Esophagus muscularis mucosa (tissue), 4 donors: Measurements from ENCODE around the gene CTRB1. TPM values are rescaled to one million over a fixed set of nuclear protein-coding genes. Genes with fewer than 3 reads are reported as not detected.
"Not testable (repeated sequence)": the region's sequence is repeated elsewhere in the genome, so short reads cannot be mapped to it uniquely, and the experiment has no call there.

Source experiments
- DNase-seq: peaks from one replicate; pipeline ENCODE4 v3.0.0-alpha.2; 2017; ENCODE audit errors: extremely low spot score
- H3K27ac ChIP-seq, 4 donors: fragments of 200-600 bp; sonication (generic); replicated peaks in 1 of 4; 1 replicate in 3 of 4; 2 replicates in 1 of 4; pipeline ENCODE4 v1.5.1; 2016 to 2019; ENCODE audit warnings: mild to moderate bottlenecking in 1 of 4
- H3K27me3 ChIP-seq, 4 donors: fragments of 200-600 bp; sonication (generic); one replicate each; pipeline versions ENCODE4 v1.5.1 to v1.6.0; 2016 to 2019
- H3K36me3 ChIP-seq, 4 donors: fragments of 200-600 bp; sonication (generic); one replicate each; pipeline ENCODE4 v1.5.1; 2016 to 2019
- H3K4me1 ChIP-seq, 4 donors: fragments of 200-600 bp; sonication (generic); one replicate each; pipeline ENCODE4 v1.5.1; 2016 to 2019
- H3K4me3 ChIP-seq, 4 donors: fragments of 200-600 bp; sonication (generic); 1 replicate in 2 of 4; 2 replicates in 2 of 4; pipeline ENCODE4 v1.5.1; 2016 to 2019; ENCODE audit warnings: mild to moderate bottlenecking in 4 of 4, moderate library complexity in 1 of 4
- H3K9me3 ChIP-seq, 4 donors: fragments of 200-600 bp; sonication (generic); 1 replicate in 3 of 4; 2 replicates in 1 of 4; pipeline ENCODE4 v1.5.1; 2016 to 2019
- CTCF ChIP-seq, 3 experiments: fragments of 200-600 bp in 2 of 3; fragments of 450-650 bp in 1 of 3; sonication (generic) in 2 of 3; IDR thresholded peaks; one replicate each; pipeline ENCODE4 v1.5.1; 2017 to 2019; ENCODE audit warnings: antibody characterized with exemption in 3 of 3, mild to moderate bottlenecking in 2 of 3, moderate library complexity in 1 of 3
- EP300 ChIP-seq: sonication (generic); formaldehyde crosslinking; IDR thresholded peaks from one replicate; pipeline ENCODE4 v1.6.1; 2017; ENCODE audit warnings: antibody characterized with exemption
- POLR2A ChIP-seq: fragments of 450-650 bp; IDR thresholded peaks from one replicate; pipeline ENCODE4 v1.6.1; 2017; ENCODE audit warnings: antibody characterized with exemption, moderate library complexity, mild to moderate bottlenecking, low read depth
- POLR2AphosphoS5 ChIP-seq, 2 donors: sonication (generic); formaldehyde crosslinking; IDR thresholded peaks; one replicate each; pipeline ENCODE4 v1.6.1; 2017; ENCODE audit warnings: antibody characterized with exemption in 2 of 2
- WGBS: methylation state at CpG from one replicate; pipeline ENCODE4 v1.1.5; 2018; 5-methylcytosine and 5-hydroxymethylcytosine counted together
- intact Hi-C: fragments of 100-400 bp; cut with DNase I; formaldehyde crosslinking; loops from one replicate; pipeline ENCODE4 v1.15.1; 2023
- total RNA-seq, 4 donors: library from RNA; depleted of rRNA; stranded (reverse); fragments of >200 nt; gene quantifications; one replicate each; pipeline versions ENCODE4 v1.1.0 to v1.2.1, GENCODE V29; 2016

CTRB1 gene
- total RNA-seq, 4 donors from 2014 or later: not detected

DNA sequence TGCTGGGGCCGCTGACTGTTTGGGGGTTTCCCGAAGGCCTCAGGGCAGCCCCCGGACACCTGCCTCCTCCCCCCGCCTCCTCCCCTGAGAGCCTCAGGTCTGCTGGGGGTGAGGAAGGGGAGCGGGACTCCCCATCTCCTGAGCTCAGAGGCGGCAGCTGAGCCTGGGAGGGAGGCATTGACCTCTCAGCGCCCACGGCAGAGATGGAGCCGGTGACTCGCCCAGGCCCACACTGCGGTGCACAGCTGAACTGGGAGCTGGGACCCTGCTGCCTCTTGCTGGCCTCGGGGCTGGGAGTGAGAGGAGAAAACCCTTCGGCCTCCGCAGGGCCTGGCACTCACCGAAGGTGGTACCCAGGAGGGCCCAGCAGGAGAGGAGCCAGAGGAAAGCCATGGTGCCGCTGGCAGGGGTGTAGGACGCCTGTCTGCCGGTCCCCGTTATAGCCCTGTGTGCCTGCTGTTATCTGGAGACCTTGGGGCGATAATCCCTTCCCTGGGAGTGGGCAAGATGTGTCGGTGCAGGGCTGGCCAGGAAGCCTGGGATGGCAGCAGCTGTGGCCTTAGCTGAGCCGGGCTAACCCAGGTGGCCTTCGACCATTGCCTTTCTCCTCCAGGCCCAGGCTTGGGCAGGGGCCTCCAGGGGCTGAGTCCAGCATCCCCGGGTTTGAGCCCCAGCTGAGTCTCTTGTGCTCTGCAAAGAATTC, 11.9 kb upstream of the CTRB1 start, which contains the start of gene CTRB2:
TSS of gene CTRB2 (minus strand) at position 413 of the 703 bp plus-strand sequence. CDS start at position 393, 20 bp downstream.
- no peaks in the 10 kb centered on the region for H3K4me1 ChIP-seq
- no peak within 1 kb of the TSS for H3K4me3 ChIP-seq
- WGBS: 86% methylated on average over 12 of the region's 24 CpGs
- H3K27ac ChIP-seq: no peak within 1 kb of the TSS
- H3K27me3 ChIP-seq: peaks cover 0 to 14% (median 2%) of the 10 kb centered on the region in 4 donors
- H3K36me3 ChIP-seq: no peaks in the 10 kb centered on the region
- H3K9me3 ChIP-seq: no peaks in the 10 kb centered on the region
- intact Hi-C loops: no loop called here
- no peak for TF ChIP-seq CTCF (IDR thresholded peaks at IDR 0.05)
- no peak for TF ChIP-seq POLR2A
- TF ChIP-seq EP300: no peak
- TF ChIP-seq POLR2AphosphoS5 (IDR thresholded peaks at IDR 0.05): no peak
- DNase-seq: no peak

DNA sequence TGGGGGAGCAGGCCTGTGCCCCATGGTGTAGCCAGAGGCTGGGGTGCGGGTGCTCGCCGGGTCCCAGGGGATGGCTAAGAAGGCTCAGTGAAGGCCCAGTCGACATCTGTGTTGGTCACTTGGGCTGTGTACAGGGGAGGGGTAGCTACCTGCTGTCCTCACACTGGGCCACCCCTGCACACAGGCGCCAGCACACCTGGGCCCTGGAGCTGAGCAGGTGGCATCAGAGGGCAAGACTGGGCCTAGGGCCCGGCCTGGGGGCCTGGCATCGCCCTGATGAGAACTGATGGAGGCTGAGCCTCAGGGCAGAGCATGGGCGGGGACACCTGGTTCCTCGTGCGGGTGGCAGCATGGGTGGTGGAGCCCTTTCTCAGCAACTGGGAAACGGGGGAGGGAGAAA, 11.0 kb upstream of the CTRB1 start:
- Histone ChIP-seq H3K4me3 (no peak overlapping the region), H3K27ac (no peak overlapping the region), H3K4me1 (no peaks in the 10 kb centered on the region), H3K9me3 (no peaks in the 10 kb centered on the region), H3K36me3 (no peaks in the 10 kb centered on the region), H3K27me3 (peaks cover 0 to 14% (median 2%) of the 10 kb centered on the region in 4 donors)
- no peak for TF ChIP-seq EP300
- no peak for TF ChIP-seq POLR2AphosphoS5 (IDR thresholded peaks at IDR 0.05)
- no peak for TF ChIP-seq CTCF (IDR thresholded peaks at IDR 0.05)
- TF ChIP-seq POLR2A: no peak
- intact Hi-C loops: loop anchor here (2.0 kb wide), 1 partner anchor 17 kb away; no protein-coding TSS in a partner anchor
- 92% methylated on average over 9 of the region's 11 CpGs for WGBS
- no peak for DNase-seq

DNA sequence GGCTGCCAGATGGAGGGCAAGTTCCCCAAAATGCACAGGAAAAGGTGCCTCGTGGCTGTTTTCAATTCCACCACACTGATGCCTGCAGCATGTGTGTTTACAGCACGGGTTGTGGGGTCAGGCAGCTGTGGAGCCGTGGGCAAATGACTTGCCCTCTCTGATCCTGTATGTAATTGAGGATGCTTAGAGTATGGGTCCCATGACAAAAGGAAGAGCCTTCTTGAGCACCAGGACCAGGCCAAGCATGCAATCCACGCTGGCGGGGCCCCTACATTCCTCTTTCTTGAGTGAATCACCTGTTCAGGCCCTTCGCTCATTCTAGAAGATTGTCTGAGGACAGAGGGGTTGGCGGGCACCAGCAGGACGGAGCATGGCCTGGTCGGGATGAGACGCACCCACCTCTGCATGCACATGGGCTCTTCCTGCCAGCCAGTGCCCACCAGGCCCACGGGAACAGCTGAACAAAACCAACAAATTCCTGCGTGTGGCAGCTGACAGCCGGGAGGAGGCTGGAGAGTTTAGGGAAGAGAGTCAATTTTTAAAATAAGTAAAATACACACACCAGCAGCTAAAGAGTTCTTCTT, 10.5 kb upstream of the CTRB1 start:
- H3K4me1 ChIP-seq: no peaks in the 10 kb centered on the region
- TF ChIP-seq CTCF (IDR thresholded peaks at IDR 0.05) (no peak), POLR2A (no peak), EP300 (no peak), POLR2AphosphoS5 (IDR thresholded peaks at IDR 0.05) (no peak)
- H3K9me3 ChIP-seq: no peaks in the 10 kb centered on the region
- whole genome bisulfite sequencing: 84% methylated on average over 11 of the region's 13 CpGs
- H3K36me3 ChIP-seq: no peaks in the 10 kb centered on the region
- no peak for DNase-seq
- no peak overlapping the region for H3K4me3 ChIP-seq
- no peak overlapping the region for H3K27ac ChIP-seq
- peaks cover 0 to 14% (median 2%) of the 10 kb centered on the region in 4 donors for H3K27me3 ChIP-seq
- intact Hi-C loops: loop anchor here (2.0 kb wide), 1 partner anchor 16 kb away; no protein-coding TSS in a partner anchor

DNA sequence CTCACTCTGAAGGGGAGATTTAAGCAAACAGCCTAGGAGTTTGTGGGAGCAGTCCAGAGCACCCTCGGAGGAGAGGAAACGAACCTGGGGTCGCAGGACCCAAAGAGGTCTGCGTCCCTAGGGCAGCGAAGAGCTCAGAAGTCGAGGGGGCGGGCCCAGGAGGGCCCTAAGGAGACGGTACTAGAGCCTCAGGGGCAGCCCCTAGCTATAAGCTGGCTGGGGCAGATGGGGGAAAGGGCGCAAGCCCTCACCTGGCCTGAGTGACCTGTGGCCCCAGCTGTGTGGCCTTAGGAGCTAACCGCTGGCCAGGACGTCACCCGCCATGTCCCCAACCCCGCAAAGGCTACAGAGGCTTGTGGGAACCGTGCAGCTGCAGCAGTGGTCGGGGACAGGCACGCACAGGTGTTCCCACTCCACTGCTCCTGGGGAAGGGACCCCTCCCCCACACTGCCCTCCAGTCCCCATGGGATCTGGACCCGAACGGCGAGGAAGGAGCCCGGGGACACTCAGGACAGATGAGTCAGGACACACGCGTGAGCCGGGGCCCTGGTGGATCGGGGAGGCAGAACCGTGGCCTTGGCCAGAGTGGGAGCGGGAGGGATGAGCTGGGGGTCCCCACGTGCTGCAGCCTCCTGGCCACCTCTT, 9.8 kb upstream of the CTRB1 start:
- no peaks in the 10 kb centered on the region for H3K4me1 ChIP-seq
- H3K9me3 ChIP-seq: no peaks in the 10 kb centered on the region
- H3K27ac ChIP-seq: no peak overlapping the region
- H3K4me3 ChIP-seq: no peak overlapping the region
- H3K36me3 ChIP-seq: no peaks in the 10 kb centered on the region
- DNase-seq: no peak
- intact Hi-C loops: loop anchor here (2.0 kb wide), 1 partner anchor 16 kb away; no protein-coding TSS in a partner anchor
- WGBS: 88% methylated on average over 15 of the region's 27 CpGs
- no peak for TF ChIP-seq POLR2A
- TF ChIP-seq CTCF (IDR thresholded peaks at IDR 0.05): no peak
- no peak for TF ChIP-seq POLR2AphosphoS5 (IDR thresholded peaks at IDR 0.05)
- no peak for TF ChIP-seq EP300
- H3K27me3 ChIP-seq: peaks cover 0 to 14% (median 2%) of the 10 kb centered on the region in 4 donors

- H3K4me3 ChIP-seq, H3K27ac ChIP-seq, H3K4me1 ChIP-seq, DNase-seq, H3K9me3 ChIP-seq, H3K36me3 ChIP-seq: not testable (repeated sequence)
- intact Hi-C loops: loop anchor here (2.0 kb wide), 1 partner anchor 15 kb away; no protein-coding TSS in a partner anchor
- WGBS: 89% methylated on average over 7 of the region's 7 CpGs
- peaks cover 0 to 14% (median 2%) of the 10 kb centered on the region in 4 donors for H3K27me3 ChIP-seq
Observed at GRCh38 chr16:75209514-75209913, 9.3 kb upstream of the CTRB1 start.
